ENCODE measurements around the gene LNPEP.

Gene LNPEP

GRCh38 chr5:97004423-97005060 is 68.7 kb downstream of the LNPEP start:
- DNase-seq: no peak

- DNase-seq: no peak
These were observed 70.7 kb downstream of the LNPEP start for GRCh38 chr5:97006454-97007060.

GRCh38 chr5:97009212-97009898 is 73.5 kb downstream of the LNPEP start:
- no peak for DNase-seq

GRCh38 chr5:97009921-97010320 is 74.0 kb downstream of the LNPEP start:
- no peak for DNase-seq

GRCh38 chr5:97010606-97011005 is 74.7 kb downstream of the LNPEP start:
- DNase-seq: no peak

- no peak for DNase-seq
These were observed 75.7 kb downstream of the LNPEP start for GRCh38 chr5:97011567-97011966.

GRCh38 chr5:97019435-97020117 is 83.7 kb downstream of the LNPEP start:
- DNase-seq: no peak

- DNase-seq: no peak
These were observed 85.5 kb downstream of the LNPEP start for GRCh38 chr5:97021416-97021815.

- DNase-seq: no peak
These were observed 87.0 kb downstream of the LNPEP start for GRCh38 chr5:97022898-97023297.

- no peak for DNase-seq
These were observed 90.8 kb downstream of the LNPEP start for GRCh38 chr5:97026721-97027120.

GRCh38 chr5:97037819-97038218 is 101.9 kb downstream of the LNPEP start:
- DNase-seq: no peak

- DNase-seq: no peak
These were observed 105.4 kb downstream of the LNPEP start for GRCh38 chr5:97041239-97041638.

GRCh38 chr5:97042996-97043395 is 107.1 kb downstream of the LNPEP start:
- DNase-seq: no peak

GRCh38 chr5:97043511-97043910 is 107.6 kb downstream of the LNPEP start:
- DNase-seq: no peak

- no peak for DNase-seq
These were observed 108.2 kb downstream of the LNPEP start for GRCh38 chr5:97044052-97044451.

- no peak for DNase-seq
These were observed 110.5 kb downstream of the LNPEP start for GRCh38 chr5:97046270-97046982.

GRCh38 chr5:97047076-97047475 is 111.2 kb downstream of the LNPEP start:
- no peak for DNase-seq

- DNase-seq: no peak
These were observed 113.3 kb downstream of the LNPEP start for GRCh38 chr5:97049175-97049574.

- DNase-seq: no peak
These were observed 120.4 kb downstream of the LNPEP start for GRCh38 chr5:97056263-97056662.

- DNase-seq: peak; percentile 80
These were observed 126.2 kb downstream of the LNPEP start for GRCh38 chr5:97062046-97062445.

GRCh38 chr5:97063251-97063650 is 127.4 kb downstream of the LNPEP start:
- DNase-seq: no peak

GRCh38 chr5:97065475-97065874 is 129.6 kb downstream of the LNPEP start:
- DNase-seq: no peak

GRCh38 chr5:97067296-97067850 is 131.5 kb downstream of the LNPEP start:
- no peak for DNase-seq
